CD4-positive, alpha-beta T cell treated with Interleukin-4 for 4 hours (primary cell): ENCODE data around the gene FILIP1.

Experiments used
- DNase-seq: peaks from one replicate; pipeline ENCODE4 v3.0.0-alpha.2; 2020

FILIP1 gene

DNA sequence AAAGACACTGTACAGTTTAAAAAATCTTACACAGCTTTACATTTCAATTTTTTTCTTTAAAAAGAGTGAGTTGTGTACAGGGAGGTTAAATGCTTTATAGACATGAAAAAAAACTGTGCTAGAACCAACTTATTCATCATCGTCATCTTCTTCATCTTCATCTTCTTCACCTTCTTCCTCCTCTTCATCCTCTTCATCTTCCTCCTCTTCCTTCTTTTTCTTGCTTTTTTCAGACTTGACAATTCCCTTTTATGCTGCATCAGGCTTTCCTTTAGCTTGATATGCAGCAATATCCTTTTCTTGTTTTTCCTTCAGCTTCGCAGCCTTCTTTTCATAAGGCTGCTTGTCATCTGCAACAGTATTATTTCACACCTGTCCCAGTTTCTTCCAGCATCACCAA lies 174.7 kb downstream of the FILIP1 start:
- no peak for DNase-seq

DNA sequence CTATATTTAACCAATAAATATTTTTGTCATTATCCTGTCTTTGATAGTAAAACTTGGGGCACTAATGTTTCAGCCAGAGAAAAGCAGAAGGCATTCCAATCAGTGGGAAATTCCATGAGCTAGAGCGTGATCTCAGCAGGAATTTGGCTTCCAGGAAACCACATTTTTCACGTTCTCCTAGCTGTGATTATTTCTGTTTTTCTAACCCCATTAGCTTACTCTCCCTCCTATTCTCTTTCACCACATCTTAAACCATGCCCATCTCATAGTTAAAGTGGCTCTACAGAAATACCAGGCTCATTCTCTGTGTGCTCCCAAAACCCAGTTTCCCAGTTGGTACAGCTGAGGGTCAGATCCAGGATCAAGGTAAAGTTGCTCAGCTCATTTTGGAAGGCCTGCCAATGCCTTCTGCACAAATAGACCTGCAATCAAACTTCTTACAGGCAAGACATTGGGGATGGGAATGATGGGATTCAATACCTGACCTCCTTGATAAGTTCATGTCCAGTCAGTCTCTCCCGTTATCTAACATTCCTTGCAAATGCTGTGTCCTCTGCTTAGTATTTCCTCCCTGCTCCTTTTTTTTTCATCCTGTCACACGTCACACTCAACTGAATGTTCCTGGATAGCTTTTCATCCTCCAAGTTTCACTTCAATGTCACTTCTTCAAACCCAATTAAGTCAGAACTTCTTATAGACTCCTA lies 175.9 kb downstream of the FILIP1 start:
- no peak for DNase-seq

GRCh38 chr6:75315978-75316377 lies 177.6 kb downstream of the FILIP1 start:
- no peak for DNase-seq

- no peak for DNase-seq
Observed at GRCh38 chr6:75308250-75308988, 185.2 kb downstream of the FILIP1 start.

DNA sequence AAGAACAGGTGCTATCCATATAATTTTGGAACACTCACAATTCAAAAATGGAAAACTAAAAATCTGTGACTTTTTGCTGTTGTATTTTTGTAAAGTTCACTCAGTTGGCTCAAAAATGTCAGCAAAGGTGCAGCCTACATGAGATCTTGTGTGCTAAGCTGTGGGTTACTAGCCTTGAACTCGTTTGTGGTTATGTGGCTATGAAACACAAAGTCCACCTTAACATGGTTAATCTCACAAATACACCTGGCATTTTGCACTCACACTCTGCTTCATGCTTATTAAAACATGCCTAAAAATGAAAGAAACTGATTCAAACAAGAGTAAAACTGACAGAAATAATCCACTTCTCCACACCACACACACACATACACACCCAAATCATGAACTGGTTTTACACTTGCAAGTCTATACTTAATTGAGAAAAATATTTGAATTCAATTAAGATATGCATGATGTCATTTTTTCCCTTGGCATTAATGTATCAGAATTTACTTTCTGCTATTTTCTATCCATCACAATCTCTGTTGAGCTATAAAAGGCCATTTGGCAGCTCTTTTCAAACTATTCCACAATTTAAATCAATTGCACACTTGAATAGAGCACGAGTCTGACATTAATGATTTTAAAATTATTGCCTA lies 186.1 kb downstream of the FILIP1 start:
- DNase-seq = no peak

- DNase-seq = no peak
Observed at GRCh38 chr6:75306064-75306463, 187.5 kb downstream of the FILIP1 start.

- no peak for DNase-seq
Observed at GRCh38 chr6:75305573-75305972, 188.0 kb downstream of the FILIP1 start.

DNA sequence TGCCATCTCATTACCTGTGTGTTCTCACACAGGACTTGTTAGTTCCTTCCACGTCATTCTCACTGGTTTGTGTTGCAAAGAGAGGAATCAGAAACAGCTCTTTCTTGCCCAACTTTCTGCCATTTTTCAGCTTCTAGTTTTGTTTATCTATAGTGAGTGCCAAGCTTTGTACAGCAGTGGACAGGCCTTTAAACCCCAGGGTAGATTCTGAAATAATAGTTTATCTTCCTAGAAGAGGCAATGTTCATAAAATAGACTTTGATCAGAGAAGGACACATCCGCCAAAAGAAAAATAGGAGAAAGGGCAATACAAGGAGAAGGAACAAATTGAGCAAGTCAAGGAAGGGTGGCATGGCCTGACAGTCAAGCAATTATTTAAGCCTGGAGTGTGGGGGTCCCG lies 191.3 kb downstream of the FILIP1 start:
- no peak for DNase-seq

GRCh38 chr6:75301537-75301936 lies 192.1 kb downstream of the FILIP1 start:
- DNase-seq = no peak

- no peak for DNase-seq
Observed at GRCh38 chr6:75301088-75301487, 192.5 kb downstream of the FILIP1 start.

GRCh38 chr6:75300531-75300855 lies 193.1 kb downstream of the FILIP1 start:
- DNase-seq = no peak

DNA sequence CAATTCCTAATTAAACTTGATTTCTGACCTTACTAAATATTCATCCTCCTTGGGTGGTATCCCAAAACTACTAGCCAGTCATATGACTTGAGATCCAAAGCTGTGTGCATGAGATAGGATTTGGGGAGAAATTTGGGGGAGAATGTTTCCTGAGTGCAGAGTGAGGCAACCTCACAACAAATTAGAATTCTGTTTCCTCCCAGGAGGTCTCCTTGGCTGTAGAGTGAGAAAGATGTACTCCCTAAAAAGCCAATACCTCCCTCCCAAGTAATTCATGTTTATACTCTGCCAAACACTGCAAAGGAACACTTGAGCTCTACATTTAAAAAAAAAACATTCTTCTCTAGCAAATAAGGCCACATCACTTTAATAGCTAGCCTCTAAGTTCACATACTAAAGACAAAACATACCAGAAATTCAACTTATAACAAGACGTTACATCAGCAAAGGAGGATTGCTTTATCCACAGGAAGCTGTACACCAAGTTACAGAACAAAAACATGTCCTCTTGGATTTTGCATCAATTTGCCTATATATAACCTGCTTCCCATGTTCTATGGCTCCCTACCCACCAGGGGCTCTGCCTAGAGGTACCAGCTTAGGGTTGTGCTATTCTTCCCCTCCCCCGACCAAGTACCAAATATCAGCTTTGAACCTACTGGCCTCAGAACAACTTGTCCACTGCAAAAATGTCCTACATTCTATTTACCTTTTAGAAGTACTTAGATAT lies 193.6 kb downstream of the FILIP1 start:
- no peak for DNase-seq

GRCh38 chr6:75296811-75297779 lies 196.5 kb downstream of the FILIP1 start:
- peak; percentile 74 for DNase-seq

GRCh38 chr6:75292555-75292954 lies 201.0 kb downstream of the FILIP1 start:
- no peak for DNase-seq

- no peak for DNase-seq
Observed at GRCh38 chr6:75291744-75292143, 201.9 kb downstream of the FILIP1 start.

DNA sequence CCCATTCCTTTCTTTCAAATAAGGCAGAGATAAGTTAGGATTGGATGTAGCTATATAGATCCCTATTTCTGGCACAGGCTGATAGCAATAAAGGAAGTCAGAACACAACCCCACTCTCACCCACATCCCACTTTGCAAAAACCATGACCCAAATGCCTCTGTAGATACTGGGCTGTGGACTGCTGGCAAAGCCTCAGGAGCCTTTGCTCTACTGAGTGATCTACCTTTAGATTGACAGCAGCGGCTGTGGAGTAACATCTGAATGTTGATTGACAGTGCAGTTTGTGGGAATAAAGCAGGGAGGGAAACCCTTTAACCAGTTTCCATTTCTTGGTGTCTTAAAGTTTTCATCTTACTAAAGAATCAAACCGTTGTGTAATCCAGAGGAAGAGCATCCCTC lies 202.3 kb downstream of the FILIP1 start:
- DNase-seq = no peak

- DNase-seq = no peak
Observed at GRCh38 chr6:75290136-75290945, 203.3 kb downstream of the FILIP1 start.

- no peak for DNase-seq
Observed at GRCh38 chr6:75288023-75288422, 205.6 kb downstream of the FILIP1 start.

- DNase-seq = no peak
Observed at GRCh38 chr6:75287424-75287823, 206.2 kb downstream of the FILIP1 start.

DNA sequence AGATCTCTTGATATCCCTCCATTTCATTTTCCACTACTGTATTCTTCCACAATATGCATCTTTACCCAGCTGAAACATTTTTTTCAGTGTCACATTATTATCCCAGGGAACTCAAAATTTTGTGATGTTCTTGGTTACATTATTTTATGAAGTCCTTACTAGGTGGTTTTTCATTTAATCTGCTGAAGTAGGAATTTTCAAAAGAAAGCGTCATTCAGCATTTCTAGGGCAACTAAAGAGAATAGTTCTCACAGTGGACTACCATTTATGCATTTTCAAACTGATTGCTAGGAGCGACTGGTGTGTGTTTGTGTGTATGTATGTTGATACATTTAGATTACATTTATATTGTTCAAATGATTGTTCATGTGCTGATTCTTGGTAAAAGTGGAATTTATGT lies 206.6 kb downstream of the FILIP1 start:
- no peak for DNase-seq

DNA sequence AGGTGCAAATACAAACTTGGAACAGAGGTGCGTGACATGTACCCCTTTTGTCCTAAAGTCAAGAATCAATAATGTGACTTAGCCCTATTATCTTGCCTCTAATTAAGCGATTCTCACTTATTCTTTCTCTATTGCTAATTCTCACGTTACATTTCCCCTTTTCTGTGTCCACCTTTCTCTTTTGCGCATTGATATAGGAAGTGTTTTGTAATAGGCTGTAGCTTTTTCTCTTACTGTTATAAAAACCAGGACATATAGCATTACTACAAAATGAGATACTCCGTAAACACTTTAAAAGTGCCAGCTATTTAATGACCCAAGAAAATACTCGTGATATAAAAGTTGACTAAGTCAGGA lies 208.3 kb downstream of the FILIP1 start:
- DNase-seq = no peak
